Measurements from ENCODE around the gene DUSP22.

Gene DUSP22

GRCh38 chr6:362924-363249 is 70.6 kb downstream of the DUSP22 start:
- TF ChIP-seq FOXP2 (optimal IDR thresholded peaks at IDR 0.05; ENCODE audit: borderline replicate concordance, extremely low read depth, extremely low read length, insufficient read depth) = no peak
- no peak for TF ChIP-seq TAF1 (IDR thresholded peaks at IDR 0.05; ENCODE audit: borderline replicate concordance, insufficient read depth, low read length)
- TF ChIP-seq POLR2AphosphoS5 (IDR thresholded peaks at IDR 0.05; ENCODE audit: low read depth, low read length) = no peak
- TF ChIP-seq SIN3A (IDR thresholded peaks at IDR 0.05; ENCODE audit: borderline replicate concordance, insufficient read depth, low read length) = no peak
- TF ChIP-seq REST (IDR thresholded peaks at IDR 0.05; ENCODE audit: insufficient read depth in 1 of 2, low read depth in 2 of 2, low read length in 2 of 2) = no peak

GRCh38 chr6:363291-363690 is 71.0 kb downstream of the DUSP22 start:
- TF ChIP-seq SIN3A (IDR thresholded peaks at IDR 0.05; ENCODE audit: borderline replicate concordance, insufficient read depth, low read length) (no peak), REST (IDR thresholded peaks at IDR 0.05; ENCODE audit: insufficient read depth in 1 of 2, low read depth in 2 of 2, low read length in 2 of 2) (no peak), TAF1 (IDR thresholded peaks at IDR 0.05; ENCODE audit: borderline replicate concordance, insufficient read depth, low read length) (no peak), FOXP2 (optimal IDR thresholded peaks at IDR 0.05; ENCODE audit: borderline replicate concordance, extremely low read depth, extremely low read length, insufficient read depth) (no peak), POLR2AphosphoS5 (IDR thresholded peaks at IDR 0.05; ENCODE audit: low read depth, low read length) (no peak)

GRCh38 chr6:363909-364308 is 71.6 kb downstream of the DUSP22 start:
- no peak for TF ChIP-seq FOXP2 (optimal IDR thresholded peaks at IDR 0.05; ENCODE audit: borderline replicate concordance, extremely low read depth, extremely low read length, insufficient read depth)
- no peak for TF ChIP-seq SIN3A (IDR thresholded peaks at IDR 0.05; ENCODE audit: borderline replicate concordance, insufficient read depth, low read length)
- TF ChIP-seq REST (IDR thresholded peaks at IDR 0.05; ENCODE audit: insufficient read depth in 1 of 2, low read depth in 2 of 2, low read length in 2 of 2) = no peak
- no peak for TF ChIP-seq POLR2AphosphoS5 (IDR thresholded peaks at IDR 0.05; ENCODE audit: low read depth, low read length)
- TF ChIP-seq TAF1 (IDR thresholded peaks at IDR 0.05; ENCODE audit: borderline replicate concordance, insufficient read depth, low read length) = no peak

GRCh38 chr6:364609-365540 is 72.6 kb downstream of the DUSP22 start:
- TF ChIP-seq FOXP2 (optimal IDR thresholded peaks at IDR 0.05; ENCODE audit: borderline replicate concordance, extremely low read depth, extremely low read length, insufficient read depth) (no peak), SIN3A (IDR thresholded peaks at IDR 0.05; ENCODE audit: borderline replicate concordance, insufficient read depth, low read length) (no peak), TAF1 (IDR thresholded peaks at IDR 0.05; ENCODE audit: borderline replicate concordance, insufficient read depth, low read length) (no peak), POLR2AphosphoS5 (IDR thresholded peaks at IDR 0.05; ENCODE audit: low read depth, low read length) (no peak), REST (IDR thresholded peaks at IDR 0.05; ENCODE audit: insufficient read depth in 1 of 2, low read depth in 2 of 2, low read length in 2 of 2) (no peak)

Data from PFSK-1 (cell line).